Left cardiac atrium (tissue), 4 donors: ENCODE measurements around the gene MGLL. TPM values are rescaled to one million over a fixed set of nuclear protein-coding genes. Genes with fewer than 3 reads are reported as not detected.

Source experiments
- ATAC-seq, 2 donors: fragments of 200-7000 bp; cut with Tn5 transposase; one replicate each; pipeline ENCODE4 v1.9.1; 2020; ENCODE audit warnings: mild to moderate bottlenecking in 2 of 2, moderate library complexity in 2 of 2
- DNase-seq: peaks from one replicate; pipeline ENCODE4 v3.0.0-alpha.2; 2020
- intact Hi-C, 2 donors: fragments of 100-400 bp; cut with DNase I; formaldehyde crosslinking; loops; one replicate each; pipeline versions ENCODE4 v1.14.1 to v1.15.1; 2022 to 2023
- total RNA-seq, 2 donors: library from RNA; stranded (reverse); fragmentation: NEBNext Ultra II Directional; extraction: Animal tissue kit (Norgen Biotek cat#: 25700); gene quantifications; one replicate each; pipeline ENCODE4 v1.2.1, GENCODE V29; 2021
- donor health status: DM: no; HTN: yes; CAD: no.
- donor health status: DM: no; HTN: yes; CAD: no; lungs with severe emphysema.
- donor health status: DM: yes; HTN: yes; CAD: no.
- donor health status: Dilated cardiomyopathy.

The MGLL gene
- total RNA-seq, 2 donors from 2014 or later = 95.4 to 122 TPM

- ATAC-seq = no peak
- intact Hi-C loops = no loop called here
- DNase-seq = peak; percentile 19
Measured at GRCh38 chr3:127679534-127680145, 142.7 kb downstream of the MGLL start.

GRCh38 chr3:127678611-127679533, 143.4 kb downstream of the MGLL start:
- intact Hi-C loops = no loop called here
- ATAC-seq = peak in 1 of 2 donors; percentile 21
- DNase-seq = peak; percentile 22

- intact Hi-C loops = no loop called here
- DNase-seq (no peak), ATAC-seq (no peak)
Measured at GRCh38 chr3:127678315-127678599, 144.1 kb downstream of the MGLL start.

- intact Hi-C loops = no loop called here
- DNase-seq (peak; percentile 11), ATAC-seq (no peak)
Measured at GRCh38 chr3:127677541-127678314, 144.6 kb downstream of the MGLL start.

- ATAC-seq (no peak), DNase-seq (peak; percentile 17)
- intact Hi-C loops = no loop called here
Measured at GRCh38 chr3:127676921-127677351, 145.4 kb downstream of the MGLL start.

- DNase-seq (peak; percentile 19), ATAC-seq (no peak)
- intact Hi-C loops = no loop called here
Measured at GRCh38 chr3:127676456-127676855, 145.9 kb downstream of the MGLL start.

DNA sequence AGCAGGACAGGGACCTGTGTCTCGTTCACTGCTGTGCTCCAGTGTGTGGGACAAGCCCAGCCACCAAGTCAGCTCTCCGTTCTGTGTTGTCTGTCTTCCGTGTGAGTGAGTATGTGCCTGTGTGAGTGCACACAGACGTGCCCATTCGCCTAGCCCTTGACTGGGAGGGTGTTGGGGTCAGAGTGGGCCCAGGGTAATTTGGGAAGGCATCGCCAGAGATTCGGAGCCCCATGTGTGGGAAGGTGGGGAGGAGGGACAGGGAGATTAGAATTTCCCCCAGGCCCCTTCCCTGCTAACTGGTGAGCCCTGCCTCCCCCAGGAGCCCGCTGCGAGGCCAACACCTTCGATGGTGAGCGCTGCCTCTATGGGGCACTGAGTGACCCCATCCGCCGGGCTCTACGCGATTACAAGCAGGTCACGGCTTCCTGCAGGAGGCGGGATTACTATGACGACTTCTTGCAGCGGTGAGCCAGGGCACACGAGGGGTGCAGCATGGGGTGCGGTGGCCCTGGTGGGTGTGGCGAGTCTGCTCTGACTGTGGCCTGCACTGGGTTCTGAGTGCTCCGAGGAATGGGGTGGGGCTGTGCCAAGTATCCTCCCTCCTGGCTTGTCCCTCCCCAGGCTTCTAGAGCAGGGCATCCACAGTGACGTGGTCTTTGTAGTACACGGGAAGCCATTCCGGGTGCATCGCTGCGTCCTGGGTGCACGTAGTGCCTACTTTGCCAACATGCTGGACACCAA, 146.5 kb downstream of the MGLL start:
- intact Hi-C loops = no loop called here
- DNase-seq (no peak), ATAC-seq (no peak)

- DNase-seq = no peak
- intact Hi-C loops = no loop called here
Measured at GRCh38 chr3:127674790-127675189, 147.5 kb downstream of the MGLL start.

DNA sequence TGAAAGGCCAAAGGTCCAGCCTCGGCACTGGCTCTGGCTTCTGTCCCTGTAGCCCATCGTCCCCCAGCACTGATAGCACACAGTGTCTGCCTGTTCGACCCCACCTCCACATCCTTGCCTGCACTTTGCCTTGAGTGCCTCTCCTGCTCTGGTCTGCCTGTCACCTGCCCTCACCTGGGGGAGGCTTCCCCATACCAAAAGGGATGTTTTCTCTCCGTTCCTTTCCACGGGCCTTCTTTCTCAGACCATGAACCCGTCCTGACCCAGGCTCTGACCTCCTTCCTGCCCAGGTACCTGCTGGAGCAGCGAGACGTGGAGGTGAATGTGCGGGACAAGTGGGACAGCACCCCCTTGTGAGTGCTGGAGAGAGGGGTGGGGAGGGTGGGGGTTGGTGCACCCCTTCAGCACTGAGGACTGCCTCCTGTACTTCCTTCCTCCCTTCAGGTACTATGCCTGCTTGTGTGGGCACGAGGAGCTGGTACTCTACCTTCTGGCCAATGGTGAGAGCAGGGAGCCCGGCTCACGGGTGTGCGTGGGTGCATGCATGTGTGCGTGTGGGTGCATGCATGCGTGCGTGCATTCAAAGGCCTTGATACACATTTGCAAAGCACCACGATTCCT, 148.1 kb downstream of the MGLL start:
- ATAC-seq (no peak), DNase-seq (no peak)
- intact Hi-C loops = no loop called here

More at GRCh38 chr3:127674790-127675189, 147.5 kb downstream of the MGLL start:
- no peak for ATAC-seq

DNA sequence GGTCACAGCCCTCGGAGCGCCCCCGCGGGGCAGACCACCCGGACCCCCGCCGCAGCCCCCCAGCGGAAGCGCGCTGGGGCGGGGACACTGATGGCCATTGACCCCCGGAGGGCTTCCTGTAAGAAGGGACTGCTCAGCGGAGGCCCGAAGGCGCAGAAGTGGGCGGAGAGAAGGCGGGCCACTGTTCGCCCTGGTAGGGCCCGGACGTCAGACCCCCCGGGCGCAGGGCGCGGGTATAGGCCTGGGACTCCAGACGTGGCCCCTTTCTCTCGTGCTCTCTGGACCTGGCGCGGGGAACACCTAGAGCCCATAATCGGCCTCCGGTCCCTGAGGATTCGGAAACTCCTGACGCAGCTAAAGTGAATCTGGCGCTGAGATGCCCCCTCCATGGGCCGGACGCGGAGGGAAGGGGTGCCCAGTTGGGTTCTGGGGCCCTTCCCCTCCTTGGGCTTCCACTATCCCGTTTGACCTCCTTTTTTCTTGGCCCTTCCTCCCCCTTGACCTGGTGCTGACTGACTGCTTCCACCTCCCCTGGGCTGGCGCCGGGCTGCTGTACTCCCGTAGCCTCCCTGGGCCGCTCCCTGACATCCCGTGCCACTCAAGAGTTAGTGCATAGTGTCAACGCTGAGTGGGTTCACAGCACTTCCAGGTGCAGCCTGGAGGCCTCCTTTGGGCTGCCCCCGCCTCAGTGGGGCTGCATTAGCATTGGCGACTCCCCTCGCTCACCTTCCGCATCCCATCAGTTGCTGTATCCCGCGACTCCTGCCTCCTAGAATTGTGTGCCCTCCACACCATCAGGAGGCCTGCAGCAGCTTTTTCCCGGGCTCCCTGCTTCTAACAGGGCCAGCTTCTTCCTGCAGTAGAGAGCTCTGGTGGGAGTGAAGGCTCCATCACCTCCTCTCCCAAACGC, 148.9 kb downstream of the MGLL start:
- ATAC-seq (peak; percentile 56 to 72), DNase-seq (peak; percentile 74)
- intact Hi-C loops = no loop called here

DNA sequence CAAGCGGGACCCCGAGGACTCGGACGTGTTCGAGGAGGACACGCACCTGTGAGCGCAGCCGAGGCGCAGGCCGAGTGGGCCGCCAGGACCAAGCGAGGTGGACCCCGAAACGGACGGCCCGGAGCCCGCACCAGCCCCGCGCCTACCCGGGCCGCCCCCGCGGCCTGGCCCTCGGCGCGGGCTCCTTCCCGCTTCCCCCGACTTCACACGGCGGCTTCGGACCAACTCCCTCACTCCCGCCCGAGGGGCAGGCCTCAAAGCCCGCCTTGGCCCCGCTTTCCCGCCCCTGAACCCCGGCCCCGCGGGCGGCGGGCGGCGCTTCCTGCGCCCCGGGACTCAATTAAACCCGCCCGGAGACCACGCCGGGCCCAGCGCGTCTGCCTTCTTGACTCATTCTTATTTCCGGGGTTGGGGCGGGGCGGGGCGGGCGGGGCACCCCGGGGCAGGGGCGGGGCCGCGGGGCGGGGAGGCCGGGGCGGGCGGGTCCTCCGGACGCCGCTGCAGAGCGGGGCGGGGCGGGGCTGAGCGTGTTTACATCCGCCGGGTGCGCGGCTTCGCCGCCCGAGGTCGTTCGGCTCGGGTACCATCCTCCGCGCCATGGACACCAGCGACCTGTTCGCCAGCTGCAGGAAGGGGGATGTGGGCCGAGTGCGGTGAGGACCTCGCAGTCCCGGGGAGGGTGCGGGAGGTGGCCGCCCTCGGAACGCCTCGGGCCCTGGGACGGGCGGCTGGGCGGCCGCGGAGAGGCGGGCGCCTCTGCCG, 149.7 kb downstream of the MGLL start, which contains the start of gene ABTB1:
ABTB1 (plus strand) TSS at position 524 of the 762 bp plus-strand sequence; CDS start at position 598, 74 bp downstream.
- peak; percentile 93 to 95 for ATAC-seq
- peak; percentile 90 for DNase-seq
- intact Hi-C loops = no loop called here

GRCh38 chr3:127671523-127672428, 150.5 kb downstream of the MGLL start:
- intact Hi-C loops = no loop called here
- DNase-seq = no peak
- peak; percentile 29 to 44 for ATAC-seq

DNA sequence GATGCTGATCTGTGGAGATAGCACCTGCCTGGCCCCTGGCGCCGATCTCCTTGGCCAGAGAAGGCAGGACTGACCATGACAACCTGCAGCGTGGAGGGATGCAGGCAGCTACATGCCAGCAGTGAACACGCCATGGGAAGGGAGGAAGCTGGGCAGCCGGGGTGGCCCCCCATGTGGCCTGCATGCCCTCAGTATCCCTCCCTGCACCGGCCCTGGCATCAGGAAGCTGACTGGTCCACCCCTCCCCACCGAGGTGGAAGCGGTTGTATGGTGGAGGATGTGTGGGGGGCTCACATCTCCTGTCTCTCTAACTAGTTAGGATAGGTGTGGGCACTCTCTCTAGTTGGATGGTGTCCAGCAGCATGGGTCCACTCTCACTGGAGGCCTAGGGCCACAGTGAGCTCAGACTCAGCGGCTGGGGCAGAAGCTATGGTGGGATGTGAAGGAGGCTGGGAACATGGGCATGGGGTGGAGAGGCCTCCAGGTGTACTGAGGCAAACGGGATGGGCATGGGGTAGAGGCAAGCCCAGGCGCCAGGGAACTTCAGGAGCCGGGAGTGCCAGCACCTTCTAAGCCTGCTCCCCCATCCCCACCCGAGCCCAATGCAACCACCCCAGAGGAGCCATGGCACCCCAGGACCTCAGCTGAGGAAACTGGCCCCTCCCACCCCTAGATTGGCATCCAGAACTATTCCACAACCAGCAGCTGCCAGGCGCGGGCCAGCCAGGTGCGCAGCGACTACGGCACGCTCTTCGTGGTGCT, 151.4 kb downstream of the MGLL start:
- DNase-seq (no peak), ATAC-seq (no peak)
- intact Hi-C loops = no loop called here

- DNase-seq (no peak), ATAC-seq (no peak)
- intact Hi-C loops = no loop called here
Measured at GRCh38 chr3:127670229-127670559, 152.1 kb downstream of the MGLL start.

DNA sequence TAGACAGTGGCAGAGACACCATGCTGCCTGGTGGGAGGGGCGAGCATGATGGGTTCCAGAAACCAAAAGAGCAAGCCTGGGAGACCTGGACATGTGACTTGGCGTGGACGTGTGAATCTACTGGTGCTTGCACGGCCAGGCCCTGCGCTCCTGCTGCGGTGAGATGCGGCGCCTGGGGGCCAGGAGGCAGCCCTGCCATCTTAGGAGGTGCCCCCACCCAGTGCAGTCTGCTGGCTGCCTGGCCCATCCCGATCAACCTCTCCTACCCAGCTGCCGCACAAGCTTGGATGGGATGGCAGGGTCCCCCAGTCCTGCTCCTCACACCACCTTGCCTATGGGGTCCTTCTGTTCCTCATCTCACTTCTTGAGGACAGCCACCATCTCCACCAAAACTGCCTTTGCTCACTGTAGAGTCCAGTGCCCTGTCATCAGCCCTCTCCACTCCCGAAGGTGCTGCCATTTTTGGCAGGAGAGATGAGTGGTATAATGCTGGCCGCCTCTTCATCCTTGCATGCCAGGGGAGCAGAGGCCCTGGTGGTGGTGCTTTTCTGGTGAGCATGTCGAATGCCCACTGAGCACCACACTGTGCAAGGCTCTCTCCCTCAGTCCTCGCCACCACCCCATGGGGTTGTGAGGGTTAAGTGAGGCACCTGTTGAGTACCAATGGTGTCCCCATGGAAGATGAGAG, 152.6 kb downstream of the MGLL start:
- ATAC-seq (no peak), DNase-seq (no peak)
- intact Hi-C loops = loop anchor here in 1 of 2 donors (10.0 kb wide), 1 partner anchor 65 kb away; no protein-coding TSS in a partner anchor
